ENCODE data around the gene CSF1. TPM values are rescaled to one million over a fixed set of nuclear protein-coding genes. Genes with fewer than 3 reads are reported as not detected.

The CSF1 gene
- total RNA-seq, 1 experiment from 2014 or later = 4.9 TPM

- Histone ChIP-seq H3K4me3 (ENCODE audit: low read depth, low read length, poor library complexity, severe bottlenecking) (no peak overlapping the region), H3K27me3 (replicated peaks; ENCODE audit: insufficient read depth, low read depth, low read length, poor library complexity) (no peaks in the 10 kb centered on the region), H3K36me3 (ENCODE audit: insufficient read depth, low read length, poor library complexity, severe bottlenecking) (no peaks in the 10 kb centered on the region), H3K9me3 (ENCODE audit: low read depth, low read length, poor library complexity, severe bottlenecking) (no peaks in the 10 kb centered on the region), H3K27ac (ENCODE audit: low read depth, low read length, poor library complexity, severe bottlenecking) (no peak overlapping the region), H3K4me1 (ENCODE audit: insufficient read depth, low read length, poor library complexity, severe bottlenecking) (no peaks in the 10 kb centered on the region)
- no peak for DNase-seq (ENCODE audit: low spot score)
- intact Hi-C loops (cut with micrococcal nuclease; ENCODE audit: unreplicated experiment) = no loop called here
- TF ChIP-seq CTCF (conservative IDR thresholded peaks at IDR 0.05; ENCODE audit: low read depth, low read length) (no peak), EZH2 (IDR thresholded peaks at IDR 0.05; ENCODE audit: borderline replicate concordance, low read depth, low read length, poor library complexity, severe bottlenecking) (no peak)
- CTCF ChIA-PET = no interaction called here
- no TSS peak for BruUV-seq (replicated peaks)
- POLR2A ChIA-PET (ENCODE audit: low non-redundant PET) = no interaction called here
Measured at GRCh38 chr1:109969146-109969829, 58.6 kb downstream of the CSF1 start.

DNA sequence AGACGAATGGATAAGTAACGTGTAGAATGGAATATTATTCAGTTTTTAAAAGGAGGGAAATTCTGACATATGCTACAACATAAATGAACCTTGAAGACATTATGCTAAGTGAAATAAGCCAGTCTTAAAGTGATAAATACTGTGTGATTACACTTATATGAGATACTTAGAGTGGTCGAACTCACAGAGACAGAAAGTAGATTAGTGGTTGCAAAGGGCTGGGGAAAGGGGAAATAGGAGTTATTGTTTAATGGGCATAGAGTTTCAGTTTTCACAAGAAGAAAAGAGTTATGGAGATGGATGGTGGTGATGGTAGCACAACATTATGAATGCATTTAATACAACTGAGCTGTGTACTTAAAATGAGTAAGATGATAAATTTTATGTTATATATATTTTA lies 59.3 kb downstream of the CSF1 start:
- DNase-seq (ENCODE audit: low spot score) = no peak
- Histone ChIP-seq H3K36me3 (ENCODE audit: insufficient read depth, low read length, poor library complexity, severe bottlenecking) (no peaks in the 10 kb centered on the region), H3K4me1 (ENCODE audit: insufficient read depth, low read length, poor library complexity, severe bottlenecking) (no peaks in the 10 kb centered on the region), H3K27ac (ENCODE audit: low read depth, low read length, poor library complexity, severe bottlenecking) (no peak overlapping the region), H3K27me3 (replicated peaks; ENCODE audit: insufficient read depth, low read depth, low read length, poor library complexity) (no peaks in the 10 kb centered on the region), H3K4me3 (ENCODE audit: low read depth, low read length, poor library complexity, severe bottlenecking) (no peak overlapping the region), H3K9me3 (ENCODE audit: low read depth, low read length, poor library complexity, severe bottlenecking) (no peaks in the 10 kb centered on the region)
- no TSS peak for BruUV-seq (replicated peaks)
- CTCF ChIA-PET = no interaction called here
- TF ChIP-seq CTCF (conservative IDR thresholded peaks at IDR 0.05; ENCODE audit: low read depth, low read length) (no peak), EZH2 (IDR thresholded peaks at IDR 0.05; ENCODE audit: borderline replicate concordance, low read depth, low read length, poor library complexity, severe bottlenecking) (no peak)
- intact Hi-C loops (cut with micrococcal nuclease; ENCODE audit: unreplicated experiment) = no loop called here
- POLR2A ChIA-PET (ENCODE audit: low non-redundant PET) = no interaction called here

DNA sequence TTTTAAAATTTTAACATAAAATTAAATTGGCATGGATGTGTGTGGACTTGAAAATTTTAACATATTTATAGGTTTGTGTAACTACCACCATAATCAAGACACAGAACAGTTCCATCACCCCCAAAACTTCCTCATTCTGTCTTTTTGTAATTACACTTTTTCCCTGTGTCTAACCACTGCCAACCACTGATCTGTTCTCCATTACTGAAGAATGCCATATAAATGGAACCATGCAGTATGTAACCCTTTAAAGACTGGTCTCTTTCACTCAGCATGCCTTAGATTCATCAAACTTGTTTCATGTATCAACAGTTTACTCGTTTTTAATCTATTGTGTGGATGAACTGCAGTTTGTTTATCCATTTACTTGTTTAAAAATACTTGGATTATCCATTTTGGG lies 60.9 kb downstream of the CSF1 start:
- DNase-seq (ENCODE audit: low spot score) = no peak
- intact Hi-C loops (cut with micrococcal nuclease; ENCODE audit: unreplicated experiment) = no loop called here
- H3K4me3 ChIP-seq (ENCODE audit: low read depth, low read length, poor library complexity, severe bottlenecking) = no peak overlapping the region
- H3K27me3 ChIP-seq (replicated peaks; ENCODE audit: insufficient read depth, low read depth, low read length, poor library complexity) = no peaks in the 10 kb centered on the region
- BruUV-seq (replicated peaks) = no TSS peak
- TF ChIP-seq EZH2 (IDR thresholded peaks at IDR 0.05; ENCODE audit: borderline replicate concordance, low read depth, low read length, poor library complexity, severe bottlenecking) (no peak), CTCF (conservative IDR thresholded peaks at IDR 0.05; ENCODE audit: low read depth, low read length) (no peak)
- CTCF ChIA-PET = interaction anchor here (0.8 kb wide), 1 partner anchor 12 kb away, joined by 4 read pairs; no protein-coding TSS in a partner anchor
- no peak overlapping the region for H3K27ac ChIP-seq (ENCODE audit: low read depth, low read length, poor library complexity, severe bottlenecking)
- no peaks in the 10 kb centered on the region for H3K9me3 ChIP-seq (ENCODE audit: low read depth, low read length, poor library complexity, severe bottlenecking)
- POLR2A ChIA-PET (ENCODE audit: low non-redundant PET) = interaction anchor here (0.6 kb wide), 1 partner anchor 63 kb away, joined by 4 read pairs; the partner anchor contains the start of gene STRIP1
- H3K36me3 ChIP-seq (ENCODE audit: insufficient read depth, low read length, poor library complexity, severe bottlenecking) = no peaks in the 10 kb centered on the region
- H3K4me1 ChIP-seq (ENCODE audit: insufficient read depth, low read length, poor library complexity, severe bottlenecking) = no peaks in the 10 kb centered on the region

Data from A673 (cell line).